Superior temporal gyrus (tissue), 1 donor: Measurements from ENCODE around the gene SP2.

Source experiments
- DNase-seq: peaks from one replicate; pipeline ENCODE4 v3.0.0-alpha.2; 2016; ENCODE audit errors: extremely low spot score

SP2 gene

DNA sequence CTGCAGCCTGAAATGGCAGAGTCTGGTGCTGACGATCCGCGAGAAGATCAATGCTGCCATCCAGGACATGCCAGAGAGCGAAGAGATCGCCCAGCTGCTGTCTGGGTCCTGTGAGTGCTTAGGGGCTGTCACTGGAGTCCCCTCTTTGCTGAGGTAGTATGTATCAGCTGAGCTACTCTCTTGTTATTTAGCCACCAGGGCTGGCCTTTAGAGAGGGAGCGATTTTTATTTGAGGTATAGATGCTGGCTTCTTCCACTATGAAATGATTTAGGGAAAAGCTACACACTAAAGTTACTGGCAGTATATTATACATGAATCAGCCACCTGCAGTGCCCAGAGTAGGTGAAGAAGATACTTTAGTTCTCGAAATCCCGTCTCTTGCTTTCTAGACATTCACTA is 77.5 kb downstream of the SP2 start:
- DNase-seq: no peak

DNA sequence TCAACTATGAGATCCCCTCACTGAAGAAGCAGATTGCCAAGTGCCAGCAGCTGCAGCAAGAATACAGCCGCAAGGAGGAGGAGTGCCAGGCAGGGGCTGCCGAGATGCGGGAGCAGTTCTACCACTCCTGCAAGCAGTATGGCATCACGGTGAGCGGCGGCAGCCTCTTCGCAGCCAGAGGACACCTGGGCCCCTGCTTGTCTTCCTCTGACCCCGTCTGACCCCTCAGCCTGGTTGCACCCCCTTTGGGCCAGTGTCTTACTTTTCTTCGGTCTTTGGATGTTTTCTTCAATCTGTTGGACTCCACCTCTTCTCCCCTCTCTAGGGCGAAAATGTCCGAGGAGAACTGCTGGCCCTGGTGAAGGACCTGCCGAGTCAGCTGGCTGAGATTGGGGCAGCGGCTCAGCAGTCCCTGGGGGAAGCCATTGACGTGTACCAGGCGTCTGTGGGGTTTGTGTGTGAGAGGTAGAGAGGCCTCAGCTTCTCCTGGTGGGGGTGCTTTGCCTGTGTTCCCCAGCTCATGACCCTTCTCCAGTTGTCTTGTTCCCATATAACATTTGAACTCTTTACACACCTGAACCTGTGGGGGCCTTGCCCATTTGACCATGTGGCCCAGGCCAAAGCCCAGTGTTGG is 79.3 kb downstream of the SP2 start:
- DNase-seq: no peak

DNA sequence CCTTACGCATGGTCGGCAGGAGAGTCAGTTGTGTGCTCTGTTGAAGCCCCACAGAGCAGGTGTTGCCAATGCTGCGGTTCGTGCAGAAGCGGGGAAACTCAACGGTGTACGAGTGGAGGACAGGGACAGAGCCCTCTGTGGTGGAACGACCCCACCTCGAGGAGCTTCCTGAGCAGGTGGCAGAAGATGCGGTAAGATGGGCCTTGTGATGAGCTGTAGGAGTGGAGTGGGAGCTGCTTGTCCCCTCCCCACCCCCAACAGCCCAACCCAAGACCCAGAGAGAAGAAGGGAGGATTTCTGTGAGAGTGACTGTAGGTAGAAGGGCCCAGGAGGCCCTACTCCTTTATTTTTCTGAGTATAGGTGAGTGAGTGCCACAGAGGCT is 79.8 kb downstream of the SP2 start:
- DNase-seq: no peak

DNA sequence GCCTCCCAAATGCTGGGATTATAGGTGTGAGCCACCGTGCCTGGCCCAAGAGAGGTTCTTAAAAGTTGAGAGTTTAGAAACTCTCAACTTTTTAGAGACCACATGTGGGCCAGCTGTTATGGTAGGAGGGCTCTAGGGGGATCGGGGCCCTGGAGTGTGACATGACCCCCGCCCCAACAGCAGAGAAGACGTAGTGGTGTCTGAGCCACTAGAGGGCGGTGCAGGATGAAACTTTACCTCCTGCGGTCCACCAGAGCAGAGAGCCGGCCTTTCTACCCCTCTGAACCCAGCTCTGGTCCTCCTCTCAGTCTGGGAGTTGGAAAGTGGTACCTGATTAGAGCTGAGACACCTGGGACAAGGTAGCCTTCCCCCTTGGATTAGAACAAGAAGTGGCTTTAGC is 82.3 kb downstream of the SP2 start:
- peak; percentile 69 for DNase-seq
